HEK293 (cell line): ENCODE data around the gene NMRK2.
A peak's percentile ranks its signal among the peaks of the same experiment; 100 is the strongest.

Experiments
- OVOL3 ChIP-seq: fragments of 450-650 bp; formaldehyde crosslinking; IDR thresholded peaks from 2 replicates; pipeline ENCODE4 v1.5.1; 2016; ENCODE audit warnings: missing biosample characterization, missing genetic modification characterization
- REPIN1 ChIP-seq: fragments of 450-650 bp; formaldehyde crosslinking; IDR thresholded peaks from 2 replicates; pipeline ENCODE4 v1.5.1; 2017; ENCODE audit warnings: missing biosample characterization, missing genetic modification characterization, low read depth
- ZFP3 ChIP-seq: fragments of 450-650 bp; formaldehyde crosslinking; IDR thresholded peaks from 2 replicates; pipeline ENCODE4 v1.5.1; 2016; ENCODE audit warnings: low read depth, missing biosample characterization, missing genetic modification characterization
- ZNF121 ChIP-seq: fragments of 450-650 bp; formaldehyde crosslinking; IDR thresholded peaks from 2 replicates; pipeline ENCODE4 v1.5.1; 2016; ENCODE audit warnings: missing biosample characterization, missing genetic modification characterization
- ZNF155 ChIP-seq: fragments of 450-650 bp; formaldehyde crosslinking; IDR thresholded peaks from 2 replicates; pipeline ENCODE4 v1.5.1; 2016; ENCODE audit warnings: missing biosample characterization, missing genetic modification characterization
- ZNF175 ChIP-seq: fragments of 450-650 bp; formaldehyde crosslinking; IDR thresholded peaks from 2 replicates; pipeline ENCODE4 v1.5.1; 2016; ENCODE audit warnings: missing biosample characterization, missing genetic modification characterization
- ZNF221 ChIP-seq: fragments of 450-650 bp; formaldehyde crosslinking; IDR thresholded peaks from 2 replicates; pipeline ENCODE4 v1.5.1; 2017; ENCODE audit warnings: missing biosample characterization, missing genetic modification characterization, borderline replicate concordance
- ZNF23 ChIP-seq: fragments of 450-650 bp; formaldehyde crosslinking; IDR thresholded peaks from 2 replicates; pipeline ENCODE4 v1.5.1; 2016; ENCODE audit warnings: missing biosample characterization, missing genetic modification characterization, borderline replicate concordance
- ZNF24 ChIP-seq: fragments of 450-650 bp; formaldehyde crosslinking; IDR thresholded peaks from 2 replicates; pipeline ENCODE4 v1.5.1; 2016; ENCODE audit warnings: missing biosample characterization, missing genetic modification characterization
- ZNF366 ChIP-seq: fragments of 450-650 bp; formaldehyde crosslinking; conservative IDR thresholded peaks from 2 replicates; pipeline ENCODE4 v1.5.1; 2016; ENCODE audit warnings: missing biosample characterization, missing genetic modification characterization
- ZNF416 ChIP-seq: fragments of 450-650 bp; formaldehyde crosslinking; IDR thresholded peaks from 2 replicates; pipeline ENCODE4 v1.5.1; 2016; ENCODE audit warnings: missing biosample characterization, missing genetic modification characterization
- ZNF514 ChIP-seq: fragments of 450-650 bp; formaldehyde crosslinking; IDR thresholded peaks from 2 replicates; pipeline ENCODE4 v1.5.1; 2016; ENCODE audit warnings: missing biosample characterization, missing genetic modification characterization
- ZNF600 ChIP-seq: fragments of 450-650 bp; formaldehyde crosslinking; IDR thresholded peaks from 2 replicates; pipeline ENCODE4 v1.5.1; 2016; ENCODE audit warnings: missing biosample characterization, missing genetic modification characterization
- ZNF610 ChIP-seq: fragments of 450-650 bp; formaldehyde crosslinking; IDR thresholded peaks from 2 replicates; pipeline ENCODE4 v1.5.1; 2016; ENCODE audit warnings: missing biosample characterization, missing genetic modification characterization, borderline replicate concordance
- ZNF621 ChIP-seq: fragments of 450-650 bp; formaldehyde crosslinking; IDR thresholded peaks from 2 replicates; pipeline ENCODE4 v1.5.1; 2017; ENCODE audit warnings: missing biosample characterization, missing genetic modification characterization
- ZNF623 ChIP-seq: fragments of 450-650 bp; formaldehyde crosslinking; IDR thresholded peaks from 2 replicates; pipeline ENCODE4 v1.5.1; 2016; ENCODE audit warnings: missing biosample characterization, missing genetic modification characterization
- ZNF701 ChIP-seq: fragments of 450-650 bp; formaldehyde crosslinking; IDR thresholded peaks from 2 replicates; pipeline ENCODE4 v1.5.1; 2016; ENCODE audit warnings: missing biosample characterization, missing genetic modification characterization
- ZNF785 ChIP-seq: fragments of 450-650 bp; formaldehyde crosslinking; IDR thresholded peaks from 2 replicates; pipeline ENCODE4 v1.5.1; 2016; ENCODE audit warnings: missing biosample characterization, missing genetic modification characterization
- ZNF830 ChIP-seq: fragments of 450-650 bp; IDR thresholded peaks from 2 replicates; pipeline ENCODE4 v1.5.0; 2018; ENCODE audit warnings: missing biosample characterization, missing genetic modification characterization, low read depth, mild to moderate bottlenecking, moderate library complexity
- TF ChIP-seq, protein P1 (sequence below): fragments of 450-650 bp; formaldehyde crosslinking; IDR thresholded peaks from 2 replicates; pipeline ENCODE4 v1.5.1; 2016; ENCODE audit warnings: missing biosample characterization, missing genetic modification characterization
- TF ChIP-seq, protein P2 (sequence below): fragments of 450-650 bp; formaldehyde crosslinking; IDR thresholded peaks from 2 replicates; pipeline ENCODE4 v1.5.1; 2016; ENCODE audit warnings: missing biosample characterization, missing genetic modification characterization, low read depth
- TF ChIP-seq, protein P3 (sequence below): fragments of 450-650 bp; formaldehyde crosslinking; IDR thresholded peaks from 2 replicates; pipeline ENCODE4 v1.5.1; 2016; ENCODE audit warnings: missing biosample characterization, missing genetic modification characterization
- TF ChIP-seq, protein P4 (sequence below): fragments of 450-650 bp; IDR thresholded peaks from 2 replicates; pipeline ENCODE4 v1.5.1; 2018; ENCODE audit warnings: missing biosample characterization, missing genetic modification characterization
- TF ChIP-seq, protein P5 (sequence below): fragments of 450-650 bp; formaldehyde crosslinking; IDR thresholded peaks from 2 replicates; pipeline ENCODE4 v1.5.1; 2016; ENCODE audit warnings: missing biosample characterization, missing genetic modification characterization
- TF ChIP-seq, protein P6 (sequence below): fragments of 450-650 bp; formaldehyde crosslinking; IDR thresholded peaks from 2 replicates; pipeline ENCODE4 v1.5.1; 2017; ENCODE audit warnings: missing biosample characterization, missing genetic modification characterization
- TF ChIP-seq, protein P7 (sequence below): fragments of 450-650 bp; formaldehyde crosslinking; IDR thresholded peaks from 2 replicates; pipeline ENCODE4 v1.5.1; 2016; ENCODE audit warnings: missing biosample characterization, missing genetic modification characterization

The NMRK2 gene

DNA sequence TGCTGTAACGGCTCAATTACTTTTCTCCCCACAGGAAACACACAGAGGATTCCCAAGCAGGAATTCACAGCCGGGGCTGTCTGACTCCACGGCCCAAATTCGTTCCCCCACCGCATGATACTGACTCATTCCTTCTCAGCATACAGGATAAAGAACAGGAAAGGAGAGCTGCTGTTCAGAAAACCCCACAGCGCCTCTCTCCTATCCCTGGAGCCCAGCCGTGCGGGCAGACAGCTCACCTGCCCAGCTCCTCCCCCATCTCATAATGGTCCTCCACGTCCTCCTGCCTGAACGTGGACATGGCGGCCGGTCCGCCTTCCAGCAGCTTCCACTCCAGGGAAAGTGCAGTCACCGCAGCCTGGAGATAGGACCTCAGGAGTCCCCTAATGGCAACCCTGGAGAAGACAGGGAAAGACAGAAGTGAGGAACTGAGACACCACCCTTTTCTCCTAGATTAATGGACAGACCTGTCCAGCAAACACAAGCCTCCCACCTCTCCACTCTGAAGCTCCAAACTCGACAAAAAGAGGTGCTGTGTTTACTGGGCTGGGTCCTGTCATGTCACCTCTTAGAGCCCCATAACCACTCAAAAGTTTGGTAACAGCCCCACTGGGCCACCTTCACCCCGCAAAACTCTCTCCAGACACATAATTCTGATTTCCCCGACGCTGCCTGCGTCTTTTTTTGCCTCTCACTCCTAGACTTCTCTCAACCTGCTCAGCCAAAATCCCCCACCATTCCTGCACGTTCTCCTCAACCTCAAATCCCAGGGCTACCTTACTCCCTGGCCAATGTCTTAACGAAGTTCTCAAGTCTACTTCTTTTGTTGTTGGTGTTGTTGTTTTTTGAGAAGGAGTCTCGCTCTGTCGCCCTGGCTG lies 36.8 kb downstream of the NMRK2 start (continued):
- TF ChIP-seq, protein P1, sequence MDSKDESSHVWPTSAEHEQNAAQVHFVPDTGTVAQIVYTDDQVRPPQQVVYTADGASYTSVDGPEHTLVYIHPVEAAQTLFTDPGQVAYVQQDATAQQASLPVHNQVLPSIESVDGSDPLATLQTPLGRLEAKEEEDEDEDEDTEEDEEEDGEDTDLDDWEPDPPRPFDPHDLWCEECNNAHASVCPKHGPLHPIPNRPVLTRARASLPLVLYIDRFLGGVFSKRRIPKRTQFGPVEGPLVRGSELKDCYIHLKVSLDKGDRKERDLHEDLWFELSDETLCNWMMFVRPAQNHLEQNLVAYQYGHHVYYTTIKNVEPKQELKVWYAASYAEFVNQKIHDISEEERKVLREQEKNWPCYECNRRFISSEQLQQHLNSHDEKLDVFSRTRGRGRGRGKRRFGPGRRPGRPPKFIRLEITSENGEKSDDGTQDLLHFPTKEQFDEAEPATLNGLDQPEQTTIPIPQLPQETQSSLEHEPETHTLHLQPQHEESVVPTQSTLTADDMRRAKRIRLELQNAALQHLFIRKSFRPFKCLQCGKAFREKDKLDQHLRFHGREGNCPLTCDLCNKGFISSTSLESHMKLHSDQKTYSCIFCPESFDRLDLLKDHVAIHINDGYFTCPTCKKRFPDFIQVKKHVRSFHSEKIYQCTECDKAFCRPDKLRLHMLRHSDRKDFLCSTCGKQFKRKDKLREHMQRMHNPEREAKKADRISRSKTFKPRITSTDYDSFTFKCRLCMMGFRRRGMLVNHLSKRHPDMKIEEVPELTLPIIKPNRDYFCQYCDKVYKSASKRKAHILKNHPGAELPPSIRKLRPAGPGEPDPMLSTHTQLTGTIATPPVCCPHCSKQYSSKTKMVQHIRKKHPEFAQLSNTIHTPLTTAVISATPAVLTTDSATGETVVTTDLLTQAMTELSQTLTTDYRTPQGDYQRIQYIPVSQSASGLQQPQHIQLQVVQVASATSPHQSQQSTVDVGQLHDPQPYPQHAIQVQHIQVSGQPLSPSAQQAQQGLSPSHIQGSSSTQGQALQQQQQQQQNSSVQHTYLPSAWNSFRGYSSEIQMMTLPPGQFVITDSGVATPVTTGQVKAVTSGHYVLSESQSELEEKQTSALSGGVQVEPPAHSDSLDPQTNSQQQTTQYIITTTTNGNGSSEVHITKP (tag by site-specific recombination): peak; percentile 52
- TF ChIP-seq ZNF175: no peak
- TF ChIP-seq ZNF785: no peak
- TF ChIP-seq, protein P2, sequence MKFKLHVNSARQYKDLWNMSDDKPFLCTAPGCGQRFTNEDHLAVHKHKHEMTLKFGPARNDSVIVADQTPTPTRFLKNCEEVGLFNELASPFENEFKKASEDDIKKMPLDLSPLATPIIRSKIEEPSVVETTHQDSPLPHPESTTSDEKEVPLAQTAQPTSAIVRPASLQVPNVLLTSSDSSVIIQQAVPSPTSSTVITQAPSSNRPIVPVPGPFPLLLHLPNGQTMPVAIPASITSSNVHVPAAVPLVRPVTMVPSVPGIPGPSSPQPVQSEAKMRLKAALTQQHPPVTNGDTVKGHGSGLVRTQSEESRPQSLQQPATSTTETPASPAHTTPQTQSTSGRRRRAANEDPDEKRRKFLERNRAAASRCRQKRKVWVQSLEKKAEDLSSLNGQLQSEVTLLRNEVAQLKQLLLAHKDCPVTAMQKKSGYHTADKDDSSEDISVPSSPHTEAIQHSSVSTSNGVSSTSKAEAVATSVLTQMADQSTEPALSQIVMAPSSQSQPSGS (tag by site-specific recombination): no peak
- no peak for TF ChIP-seq OVOL3 (tag by site-specific recombination)
- TF ChIP-seq ZNF23 (tag by site-specific recombination): no peak
- TF ChIP-seq, protein P3, sequence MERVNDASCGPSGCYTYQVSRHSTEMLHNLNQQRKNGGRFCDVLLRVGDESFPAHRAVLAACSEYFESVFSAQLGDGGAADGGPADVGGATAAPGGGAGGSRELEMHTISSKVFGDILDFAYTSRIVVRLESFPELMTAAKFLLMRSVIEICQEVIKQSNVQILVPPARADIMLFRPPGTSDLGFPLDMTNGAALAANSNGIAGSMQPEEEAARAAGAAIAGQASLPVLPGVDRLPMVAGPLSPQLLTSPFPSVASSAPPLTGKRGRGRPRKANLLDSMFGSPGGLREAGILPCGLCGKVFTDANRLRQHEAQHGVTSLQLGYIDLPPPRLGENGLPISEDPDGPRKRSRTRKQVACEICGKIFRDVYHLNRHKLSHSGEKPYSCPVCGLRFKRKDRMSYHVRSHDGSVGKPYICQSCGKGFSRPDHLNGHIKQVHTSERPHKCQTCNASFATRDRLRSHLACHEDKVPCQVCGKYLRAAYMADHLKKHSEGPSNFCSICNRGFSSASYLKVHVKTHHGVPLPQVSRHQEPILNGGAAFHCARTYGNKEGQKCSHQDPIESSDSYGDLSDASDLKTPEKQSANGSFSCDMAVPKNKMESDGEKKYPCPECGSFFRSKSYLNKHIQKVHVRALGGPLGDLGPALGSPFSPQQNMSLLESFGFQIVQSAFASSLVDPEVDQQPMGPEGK (tag by site-specific recombination): no peak
- no peak for TF ChIP-seq ZNF514 (tag by site-specific recombination)
- TF ChIP-seq, protein P4, sequence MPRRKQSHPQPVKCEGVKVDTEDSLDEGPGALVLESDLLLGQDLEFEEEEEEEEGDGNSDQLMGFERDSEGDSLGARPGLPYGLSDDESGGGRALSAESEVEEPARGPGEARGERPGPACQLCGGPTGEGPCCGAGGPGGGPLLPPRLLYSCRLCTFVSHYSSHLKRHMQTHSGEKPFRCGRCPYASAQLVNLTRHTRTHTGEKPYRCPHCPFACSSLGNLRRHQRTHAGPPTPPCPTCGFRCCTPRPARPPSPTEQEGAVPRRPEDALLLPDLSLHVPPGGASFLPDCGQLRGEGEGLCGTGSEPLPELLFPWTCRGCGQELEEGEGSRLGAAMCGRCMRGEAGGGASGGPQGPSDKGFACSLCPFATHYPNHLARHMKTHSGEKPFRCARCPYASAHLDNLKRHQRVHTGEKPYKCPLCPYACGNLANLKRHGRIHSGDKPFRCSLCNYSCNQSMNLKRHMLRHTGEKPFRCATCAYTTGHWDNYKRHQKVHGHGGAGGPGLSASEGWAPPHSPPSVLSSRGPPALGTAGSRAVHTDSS (tag by site-specific recombination): no peak
- TF ChIP-seq, protein P5, sequence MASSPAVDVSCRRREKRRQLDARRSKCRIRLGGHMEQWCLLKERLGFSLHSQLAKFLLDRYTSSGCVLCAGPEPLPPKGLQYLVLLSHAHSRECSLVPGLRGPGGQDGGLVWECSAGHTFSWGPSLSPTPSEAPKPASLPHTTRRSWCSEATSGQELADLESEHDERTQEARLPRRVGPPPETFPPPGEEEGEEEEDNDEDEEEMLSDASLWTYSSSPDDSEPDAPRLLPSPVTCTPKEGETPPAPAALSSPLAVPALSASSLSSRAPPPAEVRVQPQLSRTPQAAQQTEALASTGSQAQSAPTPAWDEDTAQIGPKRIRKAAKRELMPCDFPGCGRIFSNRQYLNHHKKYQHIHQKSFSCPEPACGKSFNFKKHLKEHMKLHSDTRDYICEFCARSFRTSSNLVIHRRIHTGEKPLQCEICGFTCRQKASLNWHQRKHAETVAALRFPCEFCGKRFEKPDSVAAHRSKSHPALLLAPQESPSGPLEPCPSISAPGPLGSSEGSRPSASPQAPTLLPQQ: no peak
- TF ChIP-seq ZNF155: no peak
- TF ChIP-seq ZNF621 (tag by site-specific recombination): no peak
- no peak for TF ChIP-seq ZNF623
- TF ChIP-seq ZNF24 (tag by site-specific recombination): no peak
- no peak for TF ChIP-seq ZNF830 (tag by site-specific recombination)
- TF ChIP-seq ZNF416 (tag by site-specific recombination): no peak
- TF ChIP-seq ZNF366 (tag by site-specific recombination): peak; percentile 38
- no peak for TF ChIP-seq ZNF221 (tag by site-specific recombination)
- TF ChIP-seq ZFP3 (tag by site-specific recombination): no peak
- TF ChIP-seq, protein P6, sequence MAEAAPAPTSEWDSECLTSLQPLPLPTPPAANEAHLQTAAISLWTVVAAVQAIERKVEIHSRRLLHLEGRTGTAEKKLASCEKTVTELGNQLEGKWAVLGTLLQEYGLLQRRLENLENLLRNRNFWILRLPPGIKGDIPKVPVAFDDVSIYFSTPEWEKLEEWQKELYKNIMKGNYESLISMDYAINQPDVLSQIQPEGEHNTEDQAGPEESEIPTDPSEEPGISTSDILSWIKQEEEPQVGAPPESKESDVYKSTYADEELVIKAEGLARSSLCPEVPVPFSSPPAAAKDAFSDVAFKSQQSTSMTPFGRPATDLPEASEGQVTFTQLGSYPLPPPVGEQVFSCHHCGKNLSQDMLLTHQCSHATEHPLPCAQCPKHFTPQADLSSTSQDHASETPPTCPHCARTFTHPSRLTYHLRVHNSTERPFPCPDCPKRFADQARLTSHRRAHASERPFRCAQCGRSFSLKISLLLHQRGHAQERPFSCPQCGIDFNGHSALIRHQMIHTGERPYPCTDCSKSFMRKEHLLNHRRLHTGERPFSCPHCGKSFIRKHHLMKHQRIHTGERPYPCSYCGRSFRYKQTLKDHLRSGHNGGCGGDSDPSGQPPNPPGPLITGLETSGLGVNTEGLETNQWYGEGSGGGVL: no peak
- TF ChIP-seq ZNF701 (tag by site-specific recombination): no peak
- TF ChIP-seq, protein P7, sequence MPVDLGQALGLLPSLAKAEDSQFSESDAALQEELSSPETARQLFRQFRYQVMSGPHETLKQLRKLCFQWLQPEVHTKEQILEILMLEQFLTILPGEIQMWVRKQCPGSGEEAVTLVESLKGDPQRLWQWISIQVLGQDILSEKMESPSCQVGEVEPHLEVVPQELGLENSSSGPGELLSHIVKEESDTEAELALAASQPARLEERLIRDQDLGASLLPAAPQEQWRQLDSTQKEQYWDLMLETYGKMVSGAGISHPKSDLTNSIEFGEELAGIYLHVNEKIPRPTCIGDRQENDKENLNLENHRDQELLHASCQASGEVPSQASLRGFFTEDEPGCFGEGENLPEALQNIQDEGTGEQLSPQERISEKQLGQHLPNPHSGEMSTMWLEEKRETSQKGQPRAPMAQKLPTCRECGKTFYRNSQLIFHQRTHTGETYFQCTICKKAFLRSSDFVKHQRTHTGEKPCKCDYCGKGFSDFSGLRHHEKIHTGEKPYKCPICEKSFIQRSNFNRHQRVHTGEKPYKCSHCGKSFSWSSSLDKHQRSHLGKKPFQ (tag by site-specific recombination): no peak
- no peak for TF ChIP-seq REPIN1 (tag by site-specific recombination)
- TF ChIP-seq ZNF600 (tag by site-specific recombination): peak; percentile 67
- no peak for TF ChIP-seq ZNF610 (tag by site-specific recombination)
- peak; percentile 78 for TF ChIP-seq ZNF121 (tag by site-specific recombination)
